ENCODE data around the gene TRPC4AP.
A peak's percentile ranks its signal among the peaks of the same experiment; 100 is the strongest.
"Not testable (repeated sequence)": the region's sequence is repeated elsewhere in the genome, so short reads cannot be mapped to it uniquely, and the experiment has no call there.

Gene TRPC4AP

GRCh38 chr20:35092524-35093266 is at the start of gene TRPC4AP:
TRPC4AP (minus strand) TSS chr20:35092807; CDS start chr20:35092781, 26 bp downstream.
- DNase-seq = peak; percentile 85

GRCh38 chr20:35135867-35136586 is 43.4 kb upstream of the TRPC4AP start:
- no peak for DNase-seq

GRCh38 chr20:35134880-35135279 is 42.3 kb upstream of the TRPC4AP start:
- DNase-seq = no peak

- no peak for DNase-seq
Observed at GRCh38 chr20:35134472-35134871, 41.9 kb upstream of the TRPC4AP start.

- no peak for DNase-seq
Observed at GRCh38 chr20:35133735-35134134, 41.1 kb upstream of the TRPC4AP start.

GRCh38 chr20:35133031-35133430 is 40.4 kb upstream of the TRPC4AP start:
- no peak for DNase-seq

GRCh38 chr20:35131934-35132333 is 39.3 kb upstream of the TRPC4AP start:
- no peak for DNase-seq

GRCh38 chr20:35129647-35130069 is 37.1 kb upstream of the TRPC4AP start:
- DNase-seq = no peak

- no peak for DNase-seq
Observed at GRCh38 chr20:35125753-35126152, 33.1 kb upstream of the TRPC4AP start.

- no peak for DNase-seq
Observed at GRCh38 chr20:35122756-35123405, 30.3 kb upstream of the TRPC4AP start.

- no peak for DNase-seq
Observed at GRCh38 chr20:35121186-35121585, 28.6 kb upstream of the TRPC4AP start.

GRCh38 chr20:35120012-35120701 is 27.6 kb upstream of the TRPC4AP start:
- DNase-seq = no peak

GRCh38 chr20:35117629-35118028 is 25.0 kb upstream of the TRPC4AP start:
- DNase-seq = no peak

- no peak for DNase-seq
Observed at GRCh38 chr20:35117196-35117595, 24.6 kb upstream of the TRPC4AP start.

GRCh38 chr20:35116258-35116657 is 23.7 kb upstream of the TRPC4AP start:
- DNase-seq = no peak

GRCh38 chr20:35115606-35116005 is 23.0 kb upstream of the TRPC4AP start:
- no peak for DNase-seq

- not testable (repeated sequence) for DNase-seq
Observed at GRCh38 chr20:35112276-35112675, 19.7 kb upstream of the TRPC4AP start.

- no peak for DNase-seq
Observed at GRCh38 chr20:35111141-35111888, 18.7 kb upstream of the TRPC4AP start.

GRCh38 chr20:35108921-35109320 is 16.3 kb upstream of the TRPC4AP start:
- DNase-seq = no peak

- no peak for DNase-seq
Observed at GRCh38 chr20:35106827-35107380, 14.3 kb upstream of the TRPC4AP start.

- no peak for DNase-seq
Observed at GRCh38 chr20:35104685-35105295, 12.2 kb upstream of the TRPC4AP start.

- no peak for DNase-seq
Observed at GRCh38 chr20:35101620-35102019, 9.0 kb upstream of the TRPC4AP start.

All from activated CD4-positive, alpha-beta T cell treated with anti-CD3 and anti-CD28 coated beads for 1 hour (primary cell).